OCI-M2 (cell line): ENCODE measurements around the gene STARD13.
"Not testable (repeated sequence)": the region's sequence is repeated elsewhere in the genome, so short reads cannot be mapped to it uniquely, and the experiment has no call there.

Experiments used
- DNase-seq: peaks from one replicate; lab custom pipeline; 2025; ENCODE audit not compliant: unreplicated experiment; lab: John Stamatoyannopoulos, UW

Gene STARD13

GRCh38 chr13:33257841-33258807 is 27.4 kb downstream of the STARD13 start:
- no peak for DNase-seq

- no peak for DNase-seq
Observed at GRCh38 chr13:33256148-33256840, 29.3 kb downstream of the STARD13 start.

- DNase-seq: no peak
Observed at GRCh38 chr13:33252135-33252534, 33.4 kb downstream of the STARD13 start.

GRCh38 chr13:33251131-33251661 is 34.4 kb downstream of the STARD13 start:
- no peak for DNase-seq

GRCh38 chr13:33250609-33251008 is 34.9 kb downstream of the STARD13 start:
- no peak for DNase-seq

- DNase-seq: no peak
Observed at GRCh38 chr13:33249894-33250293, 35.7 kb downstream of the STARD13 start.

GRCh38 chr13:33249066-33249465 is 36.5 kb downstream of the STARD13 start:
- no peak for DNase-seq

- no peak for DNase-seq
Observed at GRCh38 chr13:33245505-33246158, 39.9 kb downstream of the STARD13 start.

- no peak for DNase-seq
Observed at GRCh38 chr13:33244907-33245287, 40.7 kb downstream of the STARD13 start.

GRCh38 chr13:33244210-33244906 is 41.2 kb downstream of the STARD13 start:
- DNase-seq: no peak

GRCh38 chr13:33242984-33243617 is 42.5 kb downstream of the STARD13 start:
- no peak for DNase-seq

GRCh38 chr13:33242372-33242771 is 43.2 kb downstream of the STARD13 start:
- not testable (repeated sequence) for DNase-seq

- no peak for DNase-seq
Observed at GRCh38 chr13:33236021-33236420, 49.5 kb downstream of the STARD13 start.

GRCh38 chr13:33235564-33235963 is 50.0 kb downstream of the STARD13 start:
- DNase-seq: no peak

GRCh38 chr13:33235078-33235477 is 50.5 kb downstream of the STARD13 start:
- DNase-seq: no peak

- DNase-seq: no peak
Observed at GRCh38 chr13:33233547-33233946, 52.0 kb downstream of the STARD13 start.

GRCh38 chr13:33232883-33233282 is 52.7 kb downstream of the STARD13 start:
- DNase-seq: no peak

- no peak for DNase-seq
Observed at GRCh38 chr13:33231339-33231738, 54.2 kb downstream of the STARD13 start.

GRCh38 chr13:33230178-33230881 is 55.2 kb downstream of the STARD13 start:
- no peak for DNase-seq
